Muscle layer of duodenum (tissue), 2 donors: Measurements from ENCODE around the gene PRRC1.

Source experiments
- H3K27ac ChIP-seq: one replicate; pipeline ENCODE4 v1.7.0; 2013; ENCODE audit warnings: mild to moderate bottlenecking, low read length
- H3K27me3 ChIP-seq: one replicate; pipeline ENCODE4 v1.7.0; 2013; ENCODE audit warnings: low read depth, mild to moderate bottlenecking, control low read depth, low read length
- H3K36me3 ChIP-seq, 2 donors: one replicate each; pipeline ENCODE4 v1.7.0; 2013; ENCODE audit warnings: low read length in 2 of 2, control low read depth in 1 of 2, mild to moderate bottlenecking in 1 of 2; ENCODE audit not compliant: insufficient read depth in 2 of 2, control insufficient read depth in 1 of 2
- H3K4me1 ChIP-seq, 2 donors: one replicate each; pipeline ENCODE4 v1.7.0; 2013; ENCODE audit warnings: low read length in 2 of 2, mild to moderate bottlenecking in 2 of 2, control low read depth in 1 of 2, moderate library complexity in 1 of 2; ENCODE audit not compliant: insufficient read depth in 2 of 2, control insufficient read depth in 1 of 2
- H3K4me3 ChIP-seq, 2 donors: one replicate each; pipeline ENCODE4 v1.7.0; 2013; ENCODE audit warnings: low read length in 2 of 2, low read depth in 1 of 2, mild to moderate bottlenecking in 1 of 2
- H3K9me3 ChIP-seq, 2 donors: one replicate each; pipeline ENCODE4 v1.7.0; 2013; ENCODE audit warnings: low read length in 2 of 2, control low read depth in 1 of 2, mild to moderate bottlenecking in 1 of 2; ENCODE audit not compliant: control insufficient read depth in 1 of 2
- donor health status: healthy.

PRRC1 gene

GRCh38 chr5:127582773-127583370, 65.4 kb downstream of the PRRC1 start:
- no peak overlapping the region for H3K4me3 ChIP-seq
- no peak overlapping the region for H3K27ac ChIP-seq
- no peaks in the 10 kb centered on the region for H3K9me3 ChIP-seq
- H3K36me3 ChIP-seq, result no peaks in the 10 kb centered on the region
- H3K4me1 ChIP-seq, result no peaks in the 10 kb centered on the region
- H3K27me3 ChIP-seq, result no peaks in the 10 kb centered on the region

- Histone ChIP-seq H3K36me3 (no peaks in the 10 kb centered on the region), H3K9me3 (no peaks in the 10 kb centered on the region), H3K4me3 (no peak overlapping the region), H3K27me3 (no peaks in the 10 kb centered on the region), H3K27ac (no peak overlapping the region), H3K4me1 (no peaks in the 10 kb centered on the region)
Measured at GRCh38 chr5:127583866-127584265, 66.4 kb downstream of the PRRC1 start.

GRCh38 chr5:127585661-127586060, 68.2 kb downstream of the PRRC1 start:
- Histone ChIP-seq H3K4me3 (no peak overlapping the region), H3K27me3 (no peaks in the 10 kb centered on the region), H3K9me3 (no peaks in the 10 kb centered on the region), H3K4me1 (no peaks in the 10 kb centered on the region), H3K27ac (no peak overlapping the region), H3K36me3 (no peaks in the 10 kb centered on the region)

GRCh38 chr5:127586066-127586770, 68.8 kb downstream of the PRRC1 start:
- no peaks in the 10 kb centered on the region for H3K27me3 ChIP-seq
- H3K4me1 ChIP-seq, result no peaks in the 10 kb centered on the region
- H3K9me3 ChIP-seq, result no peaks in the 10 kb centered on the region
- H3K27ac ChIP-seq, result no peak overlapping the region
- H3K36me3 ChIP-seq, result no peaks in the 10 kb centered on the region
- H3K4me3 ChIP-seq, result no peak overlapping the region

- no peaks in the 10 kb centered on the region for H3K4me1 ChIP-seq
Measured at GRCh38 chr5:127586811-127587210, 69.4 kb downstream of the PRRC1 start.

GRCh38 chr5:127587246-127587917, 69.9 kb downstream of the PRRC1 start:
- H3K4me1 ChIP-seq, result no peaks in the 10 kb centered on the region
- H3K36me3 ChIP-seq, result no peaks in the 10 kb centered on the region
- H3K27me3 ChIP-seq, result no peaks in the 10 kb centered on the region
- H3K27ac ChIP-seq, result no peak overlapping the region
- no peak overlapping the region for H3K4me3 ChIP-seq
- H3K9me3 ChIP-seq, result no peaks in the 10 kb centered on the region

More at GRCh38 chr5:127586811-127587210, 69.4 kb downstream of the PRRC1 start:
- Histone ChIP-seq H3K27ac (no peak overlapping the region), H3K36me3 (no peaks in the 10 kb centered on the region), H3K4me3 (no peak overlapping the region), H3K9me3 (no peaks in the 10 kb centered on the region), H3K27me3 (no peaks in the 10 kb centered on the region)

GRCh38 chr5:127588368-127588767, 70.9 kb downstream of the PRRC1 start:
- Histone ChIP-seq H3K36me3 (no peaks in the 10 kb centered on the region), H3K4me1 (no peaks in the 10 kb centered on the region), H3K27me3 (no peaks in the 10 kb centered on the region), H3K27ac (no peak overlapping the region), H3K4me3 (no peak overlapping the region), H3K9me3 (no peaks in the 10 kb centered on the region)

- Histone ChIP-seq H3K27me3 (no peaks in the 10 kb centered on the region), H3K4me3 (no peak overlapping the region), H3K4me1 (no peaks in the 10 kb centered on the region), H3K27ac (no peak overlapping the region), H3K9me3 (no peaks in the 10 kb centered on the region), H3K36me3 (no peaks in the 10 kb centered on the region)
Measured at GRCh38 chr5:127589309-127590030, 72.0 kb downstream of the PRRC1 start.

- Histone ChIP-seq H3K27ac (no peak overlapping the region), H3K27me3 (no peaks in the 10 kb centered on the region), H3K36me3 (no peaks in the 10 kb centered on the region), H3K4me1 (no peaks in the 10 kb centered on the region), H3K4me3 (no peak overlapping the region), H3K9me3 (no peaks in the 10 kb centered on the region)
Measured at GRCh38 chr5:127590156-127590722, 72.8 kb downstream of the PRRC1 start.

- Histone ChIP-seq H3K36me3 (no peaks in the 10 kb centered on the region), H3K27me3 (no peaks in the 10 kb centered on the region), H3K4me3 (no peak overlapping the region), H3K4me1 (peaks cover 0 to under 1% of the 10 kb centered on the region in 2 donors), H3K27ac (no peak overlapping the region), H3K9me3 (no peaks in the 10 kb centered on the region)
Measured at GRCh38 chr5:127595484-127596368, 78.3 kb downstream of the PRRC1 start.
